Endothelial cell of umbilical vein (primary cell): ENCODE measurements around the gene UBASH3B. TPM values are rescaled to one million over a fixed set of nuclear protein-coding genes. Genes with fewer than 3 reads are reported as not detected.

ENCODE experiments used
- BruUV-seq: library from RNA; stranded (reverse); fragments of 400-500 nt; replicated peaks from 2 replicates; lab custom pipeline; 2021; lab: Mats Ljungman, UMichigan
- CTCF ChIA-PET: fragments of 300-600, 350-600 bp; sonication (Branson Sonifier 250); formaldehyde crosslinking; loops from one replicate; lab custom pipeline; 2021; ENCODE audit warnings: antibody characterized with exemption, inconsistent platforms; lab: Charles Lee
- POLR2A ChIA-PET: fragments of 300-600, 350-600 bp; sonication (Branson Sonifier 250); formaldehyde crosslinking; loops from one replicate; lab custom pipeline; 2021; ENCODE audit warnings: antibody characterized with exemption, inconsistent platforms; lab: Charles Lee
- DNase-seq: peaks from one replicate; pipeline ENCODE4 v3.0.0-alpha.2; 2011; ENCODE audit warnings: low read depth, low spot score
- FAIRE-seq: peaks from 2 replicates; lab custom pipeline; 2011; peaks lifted over from hg19 to GRCh38; lab: Jason Lieb, UNC
- H2AFZ ChIP-seq: 2 replicates; pipeline ENCODE4 v1.6.0; 2012; ENCODE audit warnings: low read depth, low read length, control low read depth, inconsistent platforms
- H3K27ac ChIP-seq: 2 replicates; pipeline ENCODE4 v1.5.1; 2011; ENCODE audit warnings: low read depth, mild to moderate bottlenecking, control low read depth, low read length, moderate library complexity; ENCODE audit not compliant: insufficient read depth
- H3K27me3 ChIP-seq, 2 experiments: 2 replicates each; pipeline versions ENCODE4 v1.6.0 to v1.6.1; 2011; ENCODE audit warnings: low read length in 2 of 2, mixed read lengths in 1 of 2; ENCODE audit not compliant: control insufficient read depth in 2 of 2, insufficient read depth in 2 of 2
- H3K36me3 ChIP-seq, 2 experiments: 2 replicates in 1 of 2; 3 replicates in 1 of 2; pipeline ENCODE4 v1.5.1; 2011; ENCODE audit warnings: low read length in 2 of 2, mild to moderate bottlenecking in 1 of 2, moderate library complexity in 1 of 2; ENCODE audit not compliant: control insufficient read depth in 2 of 2, insufficient read depth in 2 of 2; ENCODE audit errors: extremely low read depth in 1 of 2
- H3K4me1 ChIP-seq: 3 replicates; pipeline ENCODE4 v1.5.1; 2011; ENCODE audit warnings: mild to moderate bottlenecking, low read length; ENCODE audit not compliant: control insufficient read depth, insufficient read depth; ENCODE audit errors: extremely low read depth
- H3K4me2 ChIP-seq: 2 replicates; pipeline ENCODE4 v1.6.1; 2011; ENCODE audit warnings: low read length, control low read depth, mixed read lengths; ENCODE audit not compliant: insufficient read depth
- H3K4me3 ChIP-seq, 3 experiments: fragments of 200-600 bp in 1 of 3; sonication (generic), shearing (Covaris generic) in 1 of 3; replicated peaks in 1 of 3; 2 replicates each; pipeline ENCODE4 v1.5.1; 2011 to 2016; ENCODE audit warnings: control low read depth in 3 of 3, low read length in 3 of 3, mild to moderate bottlenecking in 2 of 3, inconsistent platforms in 1 of 3, low read depth in 1 of 3, moderate library complexity in 1 of 3; ENCODE audit not compliant: insufficient read depth in 1 of 3
- H3K79me2 ChIP-seq: 2 replicates; pipeline ENCODE4 v1.6.0; 2012; ENCODE audit warnings: low read length, inconsistent platforms; ENCODE audit not compliant: control insufficient read depth, insufficient read depth
- H3K9ac ChIP-seq: replicated peaks from 2 replicates; pipeline ENCODE3; 2011; ENCODE audit warnings: low read length, control low read depth; ENCODE audit not compliant: insufficient read depth; ENCODE audit errors: extremely low read depth
- H3K9me1 ChIP-seq: replicated peaks from 3 replicates; pipeline ENCODE4 v1.6.0; 2011; ENCODE audit warnings: mild to moderate bottlenecking, low read length; ENCODE audit not compliant: control insufficient read depth, insufficient read depth; ENCODE audit errors: extremely low read depth
- H3K9me3 ChIP-seq: replicated peaks from 2 replicates; pipeline ENCODE4 v1.5.1; 2012; ENCODE audit warnings: low read length, inconsistent platforms; ENCODE audit not compliant: control insufficient read depth, insufficient read depth
- H4K20me1 ChIP-seq: replicated peaks from 2 replicates; pipeline ENCODE3; 2011; ENCODE audit warnings: mild to moderate bottlenecking, low read length; ENCODE audit not compliant: control insufficient read depth, insufficient read depth; ENCODE audit errors: extremely low read depth
- CTCF ChIP-seq, 2 donors: IDR thresholded peaks; 1 replicate in 1 of 2; 2 replicates in 1 of 2; pipeline ENCODE4 v1.5.1; 2011; ENCODE audit warnings: low read length in 2 of 2, mild to moderate bottlenecking in 2 of 2, moderate library complexity in 2 of 2, control low read depth in 1 of 2, inconsistent platforms in 1 of 2, low read depth in 1 of 2; ENCODE audit not compliant: insufficient read depth in 1 of 2; ENCODE audit errors: extremely low read depth in 1 of 2
- EZH2 ChIP-seq: IDR thresholded peaks from 2 replicates; pipeline ENCODE4 v1.6.1; 2012; ENCODE audit warnings: borderline replicate concordance, low read depth, mild to moderate bottlenecking, moderate library complexity, low read length, inconsistent platforms; ENCODE audit not compliant: severe bottlenecking
- FOS ChIP-seq: IDR thresholded peaks from 2 replicates; pipeline ENCODE4 v1.6.1; 2011; ENCODE audit warnings: mild to moderate bottlenecking, low read length, moderate library complexity, borderline replicate concordance; ENCODE audit not compliant: insufficient read depth
- GATA2 ChIP-seq: IDR thresholded peaks from 2 replicates; pipeline ENCODE4 v1.7.0; 2011; ENCODE audit warnings: low read depth, mild to moderate bottlenecking, moderate library complexity, mixed read lengths, low read length; ENCODE audit not compliant: insufficient read length, insufficient read depth
- JUN ChIP-seq: IDR thresholded peaks from 2 replicates; pipeline ENCODE4 v1.6.1; 2011; ENCODE audit warnings: borderline replicate concordance, low read depth; ENCODE audit not compliant: insufficient read length, insufficient read depth
- MYC ChIP-seq: IDR thresholded peaks from one replicate; pipeline ENCODE4 v1.6.1; 2011; ENCODE audit warnings: mild to moderate bottlenecking, low read depth, low read length
- POLR2A ChIP-seq: IDR thresholded peaks from 2 replicates; pipeline ENCODE4 v1.6.1; 2012; ENCODE audit warnings: low read depth, mild to moderate bottlenecking, control low read depth, low read length
- POLR2AphosphoS5 ChIP-seq: IDR thresholded peaks from 2 replicates; pipeline ENCODE4 v1.6.1; 2012; ENCODE audit warnings: low read depth, mild to moderate bottlenecking, control low read depth, low read length, moderate library complexity; ENCODE audit not compliant: insufficient read depth
- dilution Hi-C: fragments of 300-500 bp; cut with MboI; formaldehyde crosslinking; loops from one replicate; pipeline ENCODE4 v1.15.0; 2019; ENCODE audit warnings: low sequenced_read_pairs; ENCODE audit not compliant: extremely low pct_ligation_motif_present
- intact Hi-C: fragments of 100-400 bp; cut with micrococcal nuclease; formaldehyde crosslinking; loops from one replicate; pipeline ENCODE4 v1.10.0; 2022
- polyA plus RNA-seq, 4 experiments: library from polyadenylated mRNA; depleted of rRNA in 3 of 4; stranded (reverse) in 3 of 4; unstranded in 1 of 4; fragments of >200 nt; gene quantifications; 2 replicates each; pipeline versions ENCODE4 v1.2.1 to v1.2.3, GENCODE V29; 2011 to 2012; ENCODE audit warnings: missing spikeins in 1 of 4
- total RNA-seq: library from RNA; stranded (reverse); gene quantifications from 2 replicates; pipeline ENCODE4 v1.2.3, GENCODE V29; 2021
- TF ChIP-seq, protein P1 (sequence below): IDR thresholded peaks from 2 replicates; pipeline ENCODE4 v1.6.1; 2011; ENCODE audit not compliant: insufficient read depth, insufficient read length

The UBASH3B gene
- total and polyA plus RNA-seq, 2 donors (not counting 3 experiments of a cell fraction or from before 2014, with no cell fraction given) = 23.7 to 38.1 TPM

- Histone ChIP-seq H3K9me1 (no peaks in the 10 kb centered on the region), H3K27ac (no peak overlapping the region), H2AFZ (no peak overlapping the region), H3K4me3 (no peak overlapping the region), H3K9me3 (no peaks in the 10 kb centered on the region), H3K4me2 (no peak overlapping the region), H3K79me2 (peaks cover 3% of the 10 kb centered on the region), H3K4me1 (peaks cover 31% of the 10 kb centered on the region), H3K36me3 (no peaks in the 10 kb centered on the region), H3K9ac (no peak overlapping the region), H4K20me1 (no peaks in the 10 kb centered on the region), H3K27me3 (no peaks in the 10 kb centered on the region)
- ChIA-PET POLR2A (interaction anchor here (1.0 kb wide), 1 partner anchor 23 kb away, joined by 3 read pairs; no protein-coding TSS in a partner anchor), CTCF (interaction anchor here (1.3 kb wide), 2 partner anchors 58 to 72 kb away, joined by 3 to 4 read pairs; no protein-coding TSS in a partner anchor)
- BruUV-seq = no TSS peak
- TF ChIP-seq, protein P1, sequence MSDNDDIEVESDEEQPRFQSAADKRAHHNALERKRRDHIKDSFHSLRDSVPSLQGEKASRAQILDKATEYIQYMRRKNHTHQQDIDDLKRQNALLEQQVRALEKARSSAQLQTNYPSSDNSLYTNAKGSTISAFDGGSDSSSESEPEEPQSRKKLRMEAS = no peak
- TF ChIP-seq GATA2 (no peak), JUN (no peak), POLR2AphosphoS5 (no peak), FOS (no peak), MYC (no peak), CTCF (IDR thresholded peaks at IDR 0.05; ENCODE audit: extremely low read depth in 1 of 2, insufficient read depth in 1 of 2, low read depth in 1 of 2, low read length in 2 of 2) (no peak), EZH2 (no peak), POLR2A (no peak)
- intact Hi-C loops (no loop called here), dilution Hi-C loops (no loop called here)
- FAIRE-seq (no peak), DNase-seq (no peak)
Measured at GRCh38 chr11:122709039-122709760, 53.7 kb downstream of the UBASH3B start.
